Breast epithelium (tissue), 3 donors: Measurements from ENCODE around the gene ZNF892.

Experiments used
- POLR2A ChIP-seq: fragments of 450-650 bp; IDR thresholded peaks from one replicate; pipeline ENCODE4 v1.6.1; 2016; ENCODE audit warnings: antibody characterized with exemption, mild to moderate bottlenecking, moderate library complexity
- POLR2AphosphoS5 ChIP-seq, 3 donors: sonication (generic); formaldehyde crosslinking; IDR thresholded peaks; one replicate each; pipeline ENCODE4 v1.6.1; 2017; ENCODE audit warnings: antibody characterized with exemption in 3 of 3
- TF ChIP-seq, protein P1 (sequence below), 3 donors: fragments of 450-650 bp; IDR thresholded peaks; one replicate each; pipeline ENCODE4 v1.5.1; 2016 to 2017; ENCODE audit warnings: antibody characterized with exemption in 3 of 3, mild to moderate bottlenecking in 3 of 3, moderate library complexity in 3 of 3

DNA sequence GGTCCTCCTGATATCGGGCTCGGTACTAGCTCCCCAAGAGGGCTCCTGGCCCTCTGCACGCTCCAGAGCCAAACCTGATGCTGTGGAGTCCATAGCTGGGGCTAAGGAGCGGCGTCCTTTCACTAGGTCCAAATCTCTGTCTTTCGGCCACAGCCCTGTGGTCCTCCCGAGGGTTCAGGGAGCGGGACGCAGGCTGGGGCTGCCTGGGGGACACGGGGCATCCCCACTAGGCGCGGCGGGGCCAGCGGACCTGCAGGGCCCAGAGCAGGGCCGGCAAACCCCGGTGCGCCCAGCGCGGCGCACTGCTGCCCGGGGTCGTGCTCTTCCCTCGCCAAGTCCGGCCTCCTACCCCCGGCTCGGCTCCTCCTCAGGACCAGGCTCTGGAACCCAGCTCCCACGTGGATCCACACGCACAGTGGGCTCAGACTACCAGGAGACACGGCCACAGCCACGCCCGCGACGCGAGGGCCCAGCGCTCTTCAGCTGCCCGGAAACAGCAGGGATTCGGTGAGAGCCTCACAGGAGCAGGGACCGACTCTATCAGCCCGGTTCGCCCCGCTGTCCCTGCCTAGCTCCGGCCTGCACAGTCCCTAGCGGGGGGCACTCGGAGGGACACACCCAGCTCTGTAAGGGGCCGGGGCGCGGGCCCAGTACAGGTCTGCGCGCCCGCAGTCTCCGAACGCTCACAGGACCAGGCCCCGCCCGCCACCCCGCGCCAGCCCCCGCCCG is 48.3 kb upstream of the ZNF892 start:
- TF ChIP-seq POLR2AphosphoS5 (IDR thresholded peaks at IDR 0.05) (no peak), POLR2A (no peak)
- TF ChIP-seq, protein P1, sequence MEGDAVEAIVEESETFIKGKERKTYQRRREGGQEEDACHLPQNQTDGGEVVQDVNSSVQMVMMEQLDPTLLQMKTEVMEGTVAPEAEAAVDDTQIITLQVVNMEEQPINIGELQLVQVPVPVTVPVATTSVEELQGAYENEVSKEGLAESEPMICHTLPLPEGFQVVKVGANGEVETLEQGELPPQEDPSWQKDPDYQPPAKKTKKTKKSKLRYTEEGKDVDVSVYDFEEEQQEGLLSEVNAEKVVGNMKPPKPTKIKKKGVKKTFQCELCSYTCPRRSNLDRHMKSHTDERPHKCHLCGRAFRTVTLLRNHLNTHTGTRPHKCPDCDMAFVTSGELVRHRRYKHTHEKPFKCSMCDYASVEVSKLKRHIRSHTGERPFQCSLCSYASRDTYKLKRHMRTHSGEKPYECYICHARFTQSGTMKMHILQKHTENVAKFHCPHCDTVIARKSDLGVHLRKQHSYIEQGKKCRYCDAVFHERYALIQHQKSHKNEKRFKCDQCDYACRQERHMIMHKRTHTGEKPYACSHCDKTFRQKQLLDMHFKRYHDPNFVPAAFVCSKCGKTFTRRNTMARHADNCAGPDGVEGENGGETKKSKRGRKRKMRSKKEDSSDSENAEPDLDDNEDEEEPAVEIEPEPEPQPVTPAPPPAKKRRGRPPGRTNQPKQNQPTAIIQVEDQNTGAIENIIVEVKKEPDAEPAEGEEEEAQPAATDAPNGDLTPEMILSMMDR (IDR thresholded peaks at IDR 0.05): no peak
